Neural cell (in vitro differentiated cells): ENCODE data around the gene EML6. TPM values are rescaled to one million over a fixed set of nuclear protein-coding genes. Genes with fewer than 3 reads are reported as not detected.

Experiments used
- H2AFZ ChIP-seq: fragments of 200-600, 300-800 bp; sonication (generic), shearing (Covaris generic); 2 replicates; pipeline ENCODE4 v1.6.0; 2014; ENCODE audit warnings: low read depth, mild to moderate bottlenecking, antibody characterized with exemption, low read length, moderate library complexity
- H3F3A ChIP-seq: fragments of 200-600 bp; shearing (Covaris generic); 2 replicates; pipeline ENCODE4 v1.6.1; 2016; ENCODE audit warnings: mild to moderate bottlenecking, moderate library complexity, mixed read lengths, antibody characterized with exemption, low read length; ENCODE audit not compliant: insufficient read depth, poor library complexity, severe bottlenecking
- H3K27ac ChIP-seq: fragments of 200-600, 300-800 bp; sonication (generic), shearing (Covaris generic); 2 replicates; pipeline ENCODE4 v1.5.1; 2014; ENCODE audit warnings: mild to moderate bottlenecking, low read length, moderate library complexity
- H3K27me3 ChIP-seq: fragments of 300-800, 200-600 bp; sonication (generic), shearing (Covaris generic); 2 replicates; pipeline ENCODE4 v1.6.0; 2014; ENCODE audit warnings: mild to moderate bottlenecking, low read depth, low read length, moderate library complexity; ENCODE audit not compliant: insufficient read depth
- H3K36me3 ChIP-seq: fragments of 300-800, 200-600 bp; sonication (generic), shearing (Covaris generic); 2 replicates; pipeline ENCODE4 v1.5.1; 2014; ENCODE audit warnings: mild to moderate bottlenecking, antibody characterized with exemption, low read length, moderate library complexity; ENCODE audit not compliant: insufficient read depth
- H3K4me2 ChIP-seq: fragments of 300-800, 200-600 bp; sonication (generic), shearing (Covaris generic); 2 replicates; pipeline ENCODE4 v1.6.0; 2014; ENCODE audit warnings: mild to moderate bottlenecking, low read length
- H3K4me3 ChIP-seq: fragments of 300-800, 200-600 bp; sonication (generic), shearing (Covaris generic); 2 replicates; pipeline ENCODE4 v1.5.1; 2014; ENCODE audit warnings: mild to moderate bottlenecking, low read length, moderate library complexity
- H3K79me2 ChIP-seq: fragments of 200-600 bp; shearing (Covaris generic); replicated peaks from 2 replicates; pipeline ENCODE4 v1.6.0; 2014; ENCODE audit warnings: mild to moderate bottlenecking, low read length, moderate library complexity; ENCODE audit not compliant: insufficient read depth
- H3K9ac ChIP-seq: fragments of 300-800, 200-600 bp; sonication (generic), shearing (Covaris generic); 2 replicates; pipeline ENCODE4 v1.6.1; 2016; ENCODE audit warnings: mild to moderate bottlenecking, low read length, mixed read lengths
- H3K9me2 ChIP-seq: fragments of 200-600 bp; shearing (Covaris generic); 2 replicates; pipeline ENCODE4 v1.6.1; 2016; ENCODE audit warnings: mild to moderate bottlenecking, low read length, mixed read lengths; ENCODE audit not compliant: insufficient read depth
- H3K9me3 ChIP-seq: fragments of 200-600, 300-800 bp; sonication (generic), shearing (Covaris generic); 2 replicates; pipeline ENCODE4 v1.6.1; 2016; ENCODE audit warnings: mild to moderate bottlenecking, mixed run types, low read length, moderate library complexity, mixed read lengths
- H4K20me1 ChIP-seq: fragments of 200-600 bp; shearing (Covaris generic); 2 replicates; pipeline ENCODE4 v1.6.1; 2016; ENCODE audit warnings: mild to moderate bottlenecking, mixed run types; ENCODE audit not compliant: insufficient read depth
- CTCF ChIP-seq: fragments of 450-650 bp; IDR thresholded peaks from 2 replicates; pipeline ENCODE4 v1.5.1; 2014; ENCODE audit warnings: antibody characterized with exemption, mild to moderate bottlenecking, moderate library complexity; ENCODE audit not compliant: poor library complexity, severe bottlenecking
- EZH2 ChIP-seq: fragments of 200-600, 300-800 bp; shearing (Covaris generic), sonication (generic); IDR thresholded peaks from 2 replicates; pipeline ENCODE4 v1.6.1; 2014; ENCODE audit warnings: antibody characterized with exemption, low read length, borderline replicate concordance, mild to moderate bottlenecking; ENCODE audit not compliant: insufficient read depth, poor library complexity, severe bottlenecking
- MXI1 ChIP-seq: fragments of 450-650 bp; conservative IDR thresholded peaks from 2 replicates; pipeline ENCODE4 v1.6.1; 2014; ENCODE audit warnings: antibody characterized with exemption, mild to moderate bottlenecking; ENCODE audit not compliant: poor library complexity, severe bottlenecking
- POLR2AphosphoS5 ChIP-seq: IDR thresholded peaks from 2 replicates; pipeline ENCODE4 v1.6.1; 2012
- RAD21 ChIP-seq: fragments of 450-650 bp; conservative IDR thresholded peaks from 2 replicates; pipeline ENCODE4 v1.6.1; 2014; ENCODE audit warnings: antibody characterized with exemption, mild to moderate bottlenecking, moderate library complexity
- REST ChIP-seq: IDR thresholded peaks from 2 replicates; pipeline ENCODE4 v1.6.1; 2012; ENCODE audit warnings: borderline replicate concordance
- SMC3 ChIP-seq: fragments of 450-650 bp; conservative IDR thresholded peaks from 2 replicates; pipeline ENCODE4 v1.6.1; 2014; ENCODE audit warnings: antibody characterized with exemption, mild to moderate bottlenecking, moderate library complexity; ENCODE audit not compliant: poor library complexity
- TAF1 ChIP-seq: IDR thresholded peaks from 2 replicates; pipeline ENCODE4 v1.6.1; 2012; ENCODE audit warnings: low read depth
- polyA plus RNA-seq: library from polyadenylated mRNA; depleted of rRNA; stranded (reverse); fragments of >200 nt; gene quantifications from 2 replicates; pipeline ENCODE4 v1.2.3, GENCODE V29; 2014

EML6 gene
- polyA plus RNA-seq, 1 donor from 2014 or later: 13.4 TPM

- TF ChIP-seq POLR2AphosphoS5 (no peak), EZH2 (no peak), RAD21 (no peak), CTCF (no peak), REST (no peak), TAF1 (no peak), MXI1 (no peak), SMC3 (no peak)
- no peaks in the 10 kb centered on the region for H3K9me3 ChIP-seq
These were observed 30.9 kb upstream of the EML6 start for GRCh38 chr2:54692556-54692955.

GRCh38 chr2:54695378-54695777 is 28.1 kb upstream of the EML6 start:
- Histone ChIP-seq H3K36me3 (no peaks in the 10 kb centered on the region), H3K4me3 (no peak overlapping the region), H3K27ac (no peak overlapping the region), H3K4me2 (no peak overlapping the region), H3K79me2 (no peaks in the 10 kb centered on the region), H3K9ac (no peak overlapping the region), H3K9me3 (no peaks in the 10 kb centered on the region), H3K9me2 (no peaks in the 10 kb centered on the region), H2AFZ (no peak overlapping the region), H4K20me1 (no peaks in the 10 kb centered on the region), H3F3A (no peaks in the 10 kb centered on the region), H3K27me3 (no peaks in the 10 kb centered on the region)
- TF ChIP-seq EZH2: no peak
- no peak for TF ChIP-seq CTCF
- TF ChIP-seq POLR2AphosphoS5: no peak
- TF ChIP-seq RAD21: no peak
- no peak for TF ChIP-seq TAF1
- TF ChIP-seq SMC3: no peak

More at GRCh38 chr2:54692556-54692955, 30.9 kb upstream of the EML6 start:
- H4K20me1 ChIP-seq: no peaks in the 10 kb centered on the region
- H3K27me3 ChIP-seq: no peaks in the 10 kb centered on the region
- no peaks in the 10 kb centered on the region for H3K79me2 ChIP-seq
- no peak overlapping the region for H3K4me3 ChIP-seq
- no peaks in the 10 kb centered on the region for H3F3A ChIP-seq
- no peaks in the 10 kb centered on the region for H3K36me3 ChIP-seq
- H2AFZ ChIP-seq: no peak overlapping the region
- no peak overlapping the region for H3K4me2 ChIP-seq
- no peaks in the 10 kb centered on the region for H3K9me2 ChIP-seq
- H3K9ac ChIP-seq: no peak overlapping the region
- H3K27ac ChIP-seq: no peak overlapping the region
